K562 (cell line): ENCODE measurements around the gene KRTAP2-1. TPM values are rescaled to one million over a fixed set of nuclear protein-coding genes. Genes with fewer than 3 reads are reported as not detected.
A peak's percentile ranks its signal among the peaks of the same experiment; 100 is the strongest.

Source experiments
- CBX8 ChIP-seq: fragments of 200-600 bp; sonication (generic); IDR thresholded peaks from 2 replicates; pipeline ENCODE4 v1.6.1; 2012; ENCODE audit warnings: borderline replicate concordance, mixed run types, low read depth, mild to moderate bottlenecking, moderate library complexity, mixed read lengths, low read length, control low read depth, inconsistent platforms; ENCODE audit not compliant: poor library complexity, severe bottlenecking; ENCODE audit errors: extremely low read depth
- CREBBP ChIP-seq: IDR thresholded peaks from one replicate; pipeline ENCODE4 v1.6.1; 2012; ENCODE audit warnings: low read depth, mild to moderate bottlenecking, control low read depth, inconsistent platforms, low read length
- CTCFL ChIP-seq: IDR thresholded peaks from 2 replicates; pipeline ENCODE4 v1.6.1; 2011; ENCODE audit warnings: borderline replicate concordance, low read depth, mild to moderate bottlenecking, moderate library complexity, low read length; ENCODE audit not compliant: insufficient read depth, poor library complexity, severe bottlenecking
- GABPA ChIP-seq: fragments of 200-800 bp; sonication (Bioruptor generic); conservative IDR thresholded peaks from 2 replicates; pipeline ENCODE4 v1.6.1; 2016; ENCODE audit warnings: low read depth, missing genetic modification characterization, missing compliant biosample characterization
- PKNOX1 ChIP-seq: fragments of 450-650 bp; IDR thresholded peaks from 2 replicates; pipeline ENCODE4 v1.6.1; 2016
- POLR2AphosphoS2 ChIP-seq: IDR thresholded peaks from 2 replicates; pipeline ENCODE4 v1.6.1; 2012; ENCODE audit warnings: low read length, improper control_type of control experiment
- RAD21 ChIP-seq, 2 experiments: fragments of 250-450 bp in 1 of 2; fragments of 450-650 bp in 1 of 2; sonication (Bioruptor Pico) in 1 of 2; formaldehyde crosslinking in 1 of 2; IDR thresholded peaks in 1 of 2; conservative IDR thresholded peaks in 1 of 2; 2 replicates each; pipeline versions ENCODE4 v1.4.0 to v1.8.0; 2020 to 2022; ENCODE audit warnings: mild to moderate bottlenecking in 2 of 2, moderate library complexity in 1 of 2
- SETDB1 ChIP-seq: IDR thresholded peaks from one replicate; pipeline ENCODE4 v1.6.1; 2012; ENCODE audit warnings: low read length, control low read depth, inconsistent platforms
- TRIM24 ChIP-seq, 2 experiments: fragments of 450-650 bp; IDR thresholded peaks; 2 replicates each; pipeline ENCODE4 v1.6.1; 2016
- YY1 ChIP-seq, 3 experiments: IDR thresholded peaks; 2 replicates each; pipeline ENCODE4 v1.6.1; 2011; ENCODE audit warnings: low read length in 2 of 3, mild to moderate bottlenecking in 2 of 3, moderate library complexity in 2 of 3, borderline replicate concordance in 1 of 3, control low read depth in 1 of 3, low read depth in 1 of 3; ENCODE audit not compliant: insufficient read depth in 3 of 3, insufficient replicate concordance in 2 of 3, control insufficient read depth in 1 of 3, insufficient read length in 1 of 3; ENCODE audit errors: extremely low read depth in 1 of 3
- ZBTB40 ChIP-seq, 2 experiments: fragments of 450-650 bp in 1 of 2; sonication (generic) in 1 of 2; formaldehyde crosslinking in 1 of 2; IDR thresholded peaks; 2 replicates each; pipeline versions ENCODE4 v1.7.1 to v1.9.0; 2016 to 2022; ENCODE audit warnings: inconsistent platforms in 1 of 2, mild to moderate bottlenecking in 1 of 2, missing genetic modification reagents in 1 of 2
- ZNF134 ChIP-seq: fragments of 250-450 bp; sonication (Bioruptor Pico); conservative IDR thresholded peaks from 2 replicates; pipeline ENCODE4 v1.4.0; 2020
- polyA plus RNA-seq, 8 experiments: library from polyadenylated mRNA; depleted of rRNA in 4 of 8; stranded (reverse) in 5 of 8; unstranded in 3 of 8; fragments of >200 nt; fragmentation: Nextera tagmentation in 2 of 8; fragmentation: Illumina TruSeq in 1 of 8; extraction: Ambion mirVana in 2 of 8; extraction: Trizol in 1 of 8; gene quantifications; 2 replicates each; pipeline versions ENCODE4 v1.2.1 to v1.2.3, GENCODE V29; 2011 to 2014; ENCODE audit warnings: inconsistent platforms in 1 of 8, missing spikeins in 1 of 8
- total RNA-seq, 7 experiments: library from RNA; depleted of rRNA in 6 of 7; stranded (reverse); fragments of >200 nt in 6 of 7; fragmentation: Illumina TruSeq in 2 of 7; extraction: Trizol in 2 of 7; gene quantifications; 2 replicates each; pipeline versions ENCODE4 v1.2.1 to v1.2.3, GENCODE V29; 2011 to 2021; ENCODE audit warnings: low replicate concordance in 1 of 7

Gene KRTAP2-1
- total and polyA plus RNA-seq, 9 of the 15 experiments (the other 6 are each of a cell fraction or from before 2014, with no cell fraction given), result not detected

- TF ChIP-seq ZBTB40 (IDR thresholded peaks at IDR 0.05), result no peak
- TF ChIP-seq ZBTB40 (CRISPR knock-in tag; IDR thresholded peaks at IDR 0.05), result no peak
- 0 out of 4 replicates have a peak, but pooled peaks of 1 of the 2 experiments have one; percentile 11 for TF ChIP-seq RAD21 (CRISPR knock-in tag; conservative IDR thresholded peaks at IDR 0.05 in 1 of 2, IDR thresholded peaks at IDR 0.05 in 1 of 2)
- no peak for TF ChIP-seq CTCFL
- peak; percentile 68 to 81; a peak in 3 of 4 replicates for TF ChIP-seq TRIM24 (IDR thresholded peaks at IDR 0.05)
- TF ChIP-seq POLR2AphosphoS2, result no peak
- TF ChIP-seq ZNF134 (CRISPR knock-in tag), result no peak
- TF ChIP-seq SETDB1, result no peak
- no peak for TF ChIP-seq CBX8
- TF ChIP-seq PKNOX1, result no peak
- TF ChIP-seq YY1 (IDR thresholded peaks at IDR 0.05; ENCODE audit: borderline replicate concordance in 1 of 3, control insufficient read depth in 1 of 3, extremely low read depth in 1 of 3, insufficient read depth in 3 of 3, insufficient read length in 1 of 3, insufficient replicate concordance in 2 of 3, low read depth in 1 of 3, low read length in 2 of 3), result no peak
- TF ChIP-seq CREBBP, result no peak
- no peak for TF ChIP-seq GABPA (tag)
Measured at GRCh38 chr17:41065829-41066624, 18.9 kb upstream of the KRTAP2-1 start, which contains the start of gene KRTAP2-4 (continued).
